A549 (cell line): ENCODE data around the gene ADAMTSL3.

Source experiments
- KDM1A ChIP-seq: fragments of 200-600 bp; sonication (generic); IDR thresholded peaks from 2 replicates; pipeline ENCODE4 v1.6.1; 2016; ENCODE audit warnings: low read depth, mild to moderate bottlenecking
- NR3C1 ChIP-seq: fragments of >200 bp; sonication (Bioruptor Twin); formaldehyde crosslinking; IDR thresholded peaks from 3 replicates; pipeline ENCODE4 v1.6.1; 2017

GRCh38 chr15:83935774-83936173 is 281.9 kb downstream of the ADAMTSL3 start:
- TF ChIP-seq NR3C1 (no peak), KDM1A (no peak)
